ENCODE data around the gene SGCE. TPM values are rescaled to one million over a fixed set of nuclear protein-coding genes. Genes with fewer than 3 reads are reported as not detected.
A peak's percentile ranks its signal among the peaks of the same experiment; 100 is the strongest.

Gene SGCE
- total and polyA plus RNA-seq, 4 donors: 9.3 to 70.6 (median 44.2) TPM

- Histone ChIP-seq H3K27me3 (ENCODE audit: control insufficient read depth in 4 of 4, insufficient read depth in 4 of 4, low read length in 3 of 4) (no peaks in the 10 kb centered on the region), H3K9me3 (ENCODE audit: control insufficient read depth in 4 of 4, low read length in 3 of 4) (no peaks in the 10 kb centered on the region), H3K36me3 (ENCODE audit: control insufficient read depth in 4 of 4, insufficient read depth in 3 of 4, low read depth in 1 of 4, low read length in 3 of 4) (peaks cover 0 to 2% (median 0%) of the 10 kb centered on the region in 4 donors), H3K27ac (ENCODE audit: low read depth in 1 of 2, low read length in 2 of 2) (no peak overlapping the region), H3K4me3 (ENCODE audit: low read depth in 1 of 3, low read length in 3 of 3) (no peak overlapping the region), H3K4me1 (ENCODE audit: control insufficient read depth in 4 of 4, insufficient read depth in 4 of 4, low read length in 3 of 4) (peaks cover 0 to 10% (median 5%) of the 10 kb centered on the region in 4 donors), H3K9ac (ENCODE audit: low read depth in 1 of 2, low read length in 2 of 2) (no peak overlapping the region)
- WGBS: 16% methylated on average over 2 of the region's 2 CpGs
- TF ChIP-seq FOXA1 (IDR thresholded peaks at IDR 0.05) (no peak), ATF3 (IDR thresholded peaks at IDR 0.05) (peak; percentile 92), JUND (IDR thresholded peaks at IDR 0.05) (peak; percentile 98 to 99), FOXA2 (IDR thresholded peaks at IDR 0.05) (peak; percentile 14), RAD21 (IDR thresholded peaks at IDR 0.05) (peak; percentile 53 to 62), RXRA (IDR thresholded peaks at IDR 0.05) (peak; percentile 20 to 60), SP1 (IDR thresholded peaks at IDR 0.05) (peak; percentile 63), HNF4A (conservative IDR thresholded peaks at IDR 0.05) (peak; percentile 57 to 71), ZBTB33 (IDR thresholded peaks at IDR 0.05) (no peak)
- no peak for DNase-seq (ENCODE audit: low spot score)
These were observed 35.2 kb downstream of the SGCE start for GRCh38 chr7:94620703-94621118.

- peaks cover 0 to 2% (median 0%) of the 10 kb centered on the region in 4 donors for H3K36me3 ChIP-seq (ENCODE audit: control insufficient read depth in 4 of 4, insufficient read depth in 3 of 4, low read depth in 1 of 4, low read length in 3 of 4)
- WGBS: 100% methylated on average over 1 of the region's 1 CpG
- H3K9me3 ChIP-seq (ENCODE audit: control insufficient read depth in 4 of 4, low read length in 3 of 4): no peaks in the 10 kb centered on the region
- no peak overlapping the region for H3K9ac ChIP-seq (ENCODE audit: low read depth in 1 of 2, low read length in 2 of 2)
- no peak overlapping the region for H3K4me3 ChIP-seq (ENCODE audit: low read depth in 1 of 3, low read length in 3 of 3)
- H3K4me1 ChIP-seq (ENCODE audit: control insufficient read depth in 4 of 4, insufficient read depth in 4 of 4, low read length in 3 of 4): peaks cover 0 to 10% (median 2%) of the 10 kb centered on the region in 4 donors
- TF ChIP-seq FOXA2 (IDR thresholded peaks at IDR 0.05) (no peak), NR2F2 (IDR thresholded peaks at IDR 0.05) (no peak), ZBTB33 (IDR thresholded peaks at IDR 0.05) (no peak), JUND (IDR thresholded peaks at IDR 0.05) (no peak), EGR1 (IDR thresholded peaks at IDR 0.05; ENCODE audit: low read depth in 2 of 2) (no peak), ATF3 (IDR thresholded peaks at IDR 0.05) (no peak), HNF4G (IDR thresholded peaks at IDR 0.05) (no peak), RAD21 (IDR thresholded peaks at IDR 0.05) (no peak), REST (IDR thresholded peaks at IDR 0.05) (no peak), GABPA (IDR thresholded peaks at IDR 0.05 in 1 of 2, conservative IDR thresholded peaks at IDR 0.05 in 1 of 2) (no peak), RXRA (IDR thresholded peaks at IDR 0.05) (no peak), HNF4A (conservative IDR thresholded peaks at IDR 0.05) (no peak), SP1 (IDR thresholded peaks at IDR 0.05) (no peak), YY1 (IDR thresholded peaks at IDR 0.05) (no peak), TAF1 (conservative IDR thresholded peaks at IDR 0.05) (no peak), FOXA1 (IDR thresholded peaks at IDR 0.05) (no peak), MAX (IDR thresholded peaks at IDR 0.05) (no peak), CTCF (IDR thresholded peaks at IDR 0.05; ENCODE audit: low read depth, low read length, missing input control) (no peak)
- no peak overlapping the region for H3K27ac ChIP-seq (ENCODE audit: low read depth in 1 of 2, low read length in 2 of 2)
- no peaks in the 10 kb centered on the region for H3K27me3 ChIP-seq (ENCODE audit: control insufficient read depth in 4 of 4, insufficient read depth in 4 of 4, low read length in 3 of 4)
- no peak for DNase-seq (ENCODE audit: low spot score)
These were observed 37.8 kb downstream of the SGCE start for GRCh38 chr7:94618126-94618525.
